Ishikawa (cell line): ENCODE results near the gene GNG2.

ENCODE experiments used
- CEBPB ChIP-seq: IDR thresholded peaks from 2 replicates; pipeline ENCODE4 v1.6.1; 2012
- CREB1 ChIP-seq: IDR thresholded peaks from 2 replicates; pipeline ENCODE4 v1.6.1; 2012; ENCODE audit warnings: low read depth
- EGR1 ChIP-seq: IDR thresholded peaks from 2 replicates; pipeline ENCODE4 v1.6.1; 2012
- EP300 ChIP-seq: IDR thresholded peaks from 2 replicates; pipeline ENCODE4 v1.6.1; 2012; ENCODE audit warnings: borderline replicate concordance
- FOXM1 ChIP-seq: IDR thresholded peaks from 2 replicates; pipeline ENCODE4 v1.6.1; 2012; ENCODE audit warnings: low read depth, borderline replicate concordance
- NFIC ChIP-seq: IDR thresholded peaks from 2 replicates; pipeline ENCODE4 v1.6.1; 2012
- RAD21 ChIP-seq: IDR thresholded peaks from 2 replicates; pipeline ENCODE4 v1.6.1; 2012; ENCODE audit warnings: low read depth
- TAF1 ChIP-seq: IDR thresholded peaks from 2 replicates; pipeline ENCODE4 v1.6.1; 2012; ENCODE audit warnings: low read depth, mild to moderate bottlenecking
- TCF12 ChIP-seq: IDR thresholded peaks from 2 replicates; pipeline ENCODE4 v1.6.1; 2012; ENCODE audit warnings: low read depth
- TEAD4 ChIP-seq: IDR thresholded peaks from 2 replicates; pipeline ENCODE4 v1.6.1; 2012
- YY1 ChIP-seq: IDR thresholded peaks from 2 replicates; pipeline ENCODE4 v1.6.1; 2012; ENCODE audit warnings: low read depth
- ZBTB7A ChIP-seq: IDR thresholded peaks from 2 replicates; pipeline ENCODE4 v1.6.1; 2012; ENCODE audit warnings: low read depth
- TF ChIP-seq, protein P1 (sequence below): IDR thresholded peaks from 2 replicates; pipeline ENCODE4 v1.6.1; 2012
- TF ChIP-seq, protein P2 (sequence below): IDR thresholded peaks from 2 replicates; pipeline ENCODE4 v1.6.1; 2012
- TF ChIP-seq, protein P3 (sequence below): IDR thresholded peaks from 2 replicates; pipeline ENCODE4 v1.6.1; 2012; ENCODE audit warnings: low read depth, mild to moderate bottlenecking

GNG2 gene

DNA sequence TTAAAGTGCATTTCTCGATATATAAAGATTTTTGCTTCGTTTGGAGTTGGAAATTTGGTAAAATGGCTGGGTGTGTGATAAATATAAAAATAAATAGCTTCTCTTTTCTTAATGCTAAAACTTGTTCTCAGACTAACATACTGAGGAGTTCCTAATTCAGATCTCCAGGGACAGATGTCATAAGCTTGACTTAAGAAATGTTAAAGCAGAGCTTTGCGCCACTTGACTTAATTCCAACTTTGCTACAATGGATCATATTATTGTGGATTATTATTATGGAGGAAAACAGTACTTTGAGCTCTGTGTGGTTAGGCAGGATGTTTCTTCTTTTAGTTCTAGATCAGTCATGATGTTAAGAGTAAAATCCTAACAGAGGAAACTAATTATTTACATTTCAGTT lies 33.8 kb downstream of the GNG2 start:
- TF ChIP-seq TCF12 (no peak), TAF1 (no peak), CEBPB (no peak), NFIC (no peak)
- TF ChIP-seq, protein P1, sequence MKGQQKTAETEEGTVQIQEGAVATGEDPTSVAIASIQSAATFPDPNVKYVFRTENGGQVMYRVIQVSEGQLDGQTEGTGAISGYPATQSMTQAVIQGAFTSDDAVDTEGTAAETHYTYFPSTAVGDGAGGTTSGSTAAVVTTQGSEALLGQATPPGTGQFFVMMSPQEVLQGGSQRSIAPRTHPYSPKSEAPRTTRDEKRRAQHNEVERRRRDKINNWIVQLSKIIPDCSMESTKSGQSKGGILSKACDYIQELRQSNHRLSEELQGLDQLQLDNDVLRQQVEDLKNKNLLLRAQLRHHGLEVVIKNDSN, result no peak

DNA sequence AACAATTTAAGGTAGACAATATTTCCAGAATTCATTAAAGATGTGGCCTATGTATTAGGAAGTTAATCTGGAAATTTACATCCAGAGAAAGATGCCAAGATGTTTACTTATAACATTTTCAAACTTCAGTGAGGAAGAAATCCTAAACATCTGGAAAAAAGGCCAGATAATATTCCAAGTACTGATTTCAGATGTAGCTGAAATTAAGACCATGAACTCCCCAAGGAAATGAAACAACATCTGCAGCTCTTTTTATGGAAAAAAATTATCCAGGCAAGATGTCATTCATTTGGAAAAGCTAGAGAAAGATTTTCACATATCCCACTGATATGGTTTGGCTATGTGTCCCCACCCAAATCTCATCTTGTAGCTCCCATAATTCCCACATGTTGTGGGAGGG lies 35.0 kb downstream of the GNG2 start:
- TF ChIP-seq TCF12 (no peak), CEBPB (no peak), NFIC (no peak), YY1 (no peak), TEAD4 (no peak), CREB1 (no peak), ZBTB7A (no peak)
- TF ChIP-seq, protein P1, result no peak

DNA sequence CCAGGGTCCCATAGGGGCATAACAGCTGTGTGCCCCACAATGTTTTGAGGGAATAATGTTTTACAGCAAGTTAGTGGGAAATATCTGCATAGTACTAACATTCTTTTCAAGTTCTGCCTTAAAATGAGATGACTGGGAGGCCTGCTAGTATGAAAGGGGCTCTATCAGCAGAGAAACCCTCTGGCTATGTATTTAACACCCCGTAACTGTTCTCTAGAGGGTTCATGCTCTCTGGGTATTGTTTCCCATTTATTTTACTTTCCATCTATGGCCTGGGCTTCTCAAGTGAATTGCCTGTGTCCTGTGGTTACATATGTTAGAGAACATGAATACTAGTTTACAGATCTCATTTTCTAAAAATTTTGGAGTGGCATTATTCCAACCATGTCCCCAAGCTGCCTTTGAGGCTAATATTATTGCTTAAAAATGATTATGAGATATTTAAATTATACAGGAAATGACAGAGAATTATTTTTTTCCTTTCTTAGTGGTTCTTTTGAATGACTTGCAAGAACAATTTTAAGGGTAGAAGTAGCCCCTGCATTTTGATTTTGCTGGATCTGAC lies 37.5 kb downstream of the GNG2 start:
- TF ChIP-seq YY1 (no peak), ZBTB7A (no peak), NFIC (no peak), CEBPB (no peak), CREB1 (no peak), EP300 (no peak), RAD21 (no peak), TCF12 (no peak), FOXM1 (no peak), TAF1 (no peak), TEAD4 (no peak), EGR1 (no peak)
- TF ChIP-seq, protein P2, sequence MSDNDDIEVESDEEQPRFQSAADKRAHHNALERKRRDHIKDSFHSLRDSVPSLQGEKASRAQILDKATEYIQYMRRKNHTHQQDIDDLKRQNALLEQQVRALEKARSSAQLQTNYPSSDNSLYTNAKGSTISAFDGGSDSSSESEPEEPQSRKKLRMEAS, result no peak
- TF ChIP-seq, protein P3, sequence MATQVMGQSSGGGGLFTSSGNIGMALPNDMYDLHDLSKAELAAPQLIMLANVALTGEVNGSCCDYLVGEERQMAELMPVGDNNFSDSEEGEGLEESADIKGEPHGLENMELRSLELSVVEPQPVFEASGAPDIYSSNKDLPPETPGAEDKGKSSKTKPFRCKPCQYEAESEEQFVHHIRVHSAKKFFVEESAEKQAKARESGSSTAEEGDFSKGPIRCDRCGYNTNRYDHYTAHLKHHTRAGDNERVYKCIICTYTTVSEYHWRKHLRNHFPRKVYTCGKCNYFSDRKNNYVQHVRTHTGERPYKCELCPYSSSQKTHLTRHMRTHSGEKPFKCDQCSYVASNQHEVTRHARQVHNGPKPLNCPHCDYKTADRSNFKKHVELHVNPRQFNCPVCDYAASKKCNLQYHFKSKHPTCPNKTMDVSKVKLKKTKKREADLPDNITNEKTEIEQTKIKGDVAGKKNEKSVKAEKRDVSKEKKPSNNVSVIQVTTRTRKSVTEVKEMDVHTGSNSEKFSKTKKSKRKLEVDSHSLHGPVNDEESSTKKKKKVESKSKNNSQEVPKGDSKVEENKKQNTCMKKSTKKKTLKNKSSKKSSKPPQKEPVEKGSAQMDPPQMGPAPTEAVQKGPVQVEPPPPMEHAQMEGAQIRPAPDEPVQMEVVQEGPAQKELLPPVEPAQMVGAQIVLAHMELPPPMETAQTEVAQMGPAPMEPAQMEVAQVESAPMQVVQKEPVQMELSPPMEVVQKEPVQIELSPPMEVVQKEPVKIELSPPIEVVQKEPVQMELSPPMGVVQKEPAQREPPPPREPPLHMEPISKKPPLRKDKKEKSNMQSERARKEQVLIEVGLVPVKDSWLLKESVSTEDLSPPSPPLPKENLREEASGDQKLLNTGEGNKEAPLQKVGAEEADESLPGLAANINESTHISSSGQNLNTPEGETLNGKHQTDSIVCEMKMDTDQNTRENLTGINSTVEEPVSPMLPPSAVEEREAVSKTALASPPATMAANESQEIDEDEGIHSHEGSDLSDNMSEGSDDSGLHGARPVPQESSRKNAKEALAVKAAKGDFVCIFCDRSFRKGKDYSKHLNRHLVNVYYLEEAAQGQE, result no peak
- TF ChIP-seq, protein P1, result no peak

DNA sequence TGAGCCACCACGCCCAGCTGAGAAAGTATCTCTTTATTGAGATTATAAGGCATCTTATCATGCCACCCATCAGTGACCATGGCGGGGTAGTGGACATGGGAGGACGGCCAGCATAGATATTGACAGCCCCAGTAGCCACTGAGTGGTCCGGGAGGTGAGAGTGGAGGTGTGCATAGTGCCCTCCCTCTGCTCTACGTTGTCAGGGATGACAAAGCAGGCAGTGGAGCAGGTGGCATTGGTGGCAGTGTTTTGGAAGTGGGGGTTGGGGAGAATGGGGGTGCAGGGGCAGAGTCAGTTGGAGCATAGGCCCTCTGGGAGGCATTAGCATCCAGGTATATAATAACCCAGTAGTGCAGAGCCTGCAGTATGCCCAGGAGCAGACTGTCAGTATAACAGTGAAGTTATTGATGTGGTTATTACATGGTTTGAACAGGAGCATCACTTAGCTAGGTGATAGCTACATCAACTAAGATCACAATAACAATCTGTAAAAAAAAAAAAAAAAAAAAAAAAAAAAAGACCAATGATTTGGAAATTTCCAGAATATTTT lies 41.1 kb downstream of the GNG2 start:
- no peak for TF ChIP-seq CREB1
- TF ChIP-seq, protein P2, result no peak
- TF ChIP-seq FOXM1, result no peak
- TF ChIP-seq EGR1, result no peak
- TF ChIP-seq, protein P3, result no peak

DNA sequence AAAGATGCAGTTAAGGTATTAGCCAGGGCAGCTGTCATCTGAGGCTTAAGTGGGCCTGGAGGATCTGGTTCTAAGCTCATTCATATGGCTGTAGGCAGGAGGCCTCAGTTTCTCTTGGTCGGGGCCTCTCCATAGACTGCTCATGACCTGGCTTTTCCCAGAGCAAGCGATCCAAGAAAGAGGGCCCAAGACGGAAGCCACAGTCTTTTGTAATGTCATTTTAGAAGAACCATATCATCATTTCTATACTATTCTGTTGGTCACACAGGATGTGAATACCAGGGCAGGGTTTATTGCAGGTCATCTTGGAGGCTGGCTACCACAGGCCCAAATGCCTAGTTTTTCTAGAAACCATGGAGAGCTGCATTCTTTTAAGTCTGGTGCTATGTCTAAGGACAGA lies 47.7 kb downstream of the GNG2 start:
- no peak for TF ChIP-seq FOXM1
- TF ChIP-seq ZBTB7A, result no peak
- no peak for TF ChIP-seq CREB1
- no peak for TF ChIP-seq TEAD4
- TF ChIP-seq EGR1, result no peak
- TF ChIP-seq EP300, result no peak
- no peak for TF ChIP-seq RAD21
- TF ChIP-seq, protein P2, result no peak
- TF ChIP-seq NFIC, result no peak

DNA sequence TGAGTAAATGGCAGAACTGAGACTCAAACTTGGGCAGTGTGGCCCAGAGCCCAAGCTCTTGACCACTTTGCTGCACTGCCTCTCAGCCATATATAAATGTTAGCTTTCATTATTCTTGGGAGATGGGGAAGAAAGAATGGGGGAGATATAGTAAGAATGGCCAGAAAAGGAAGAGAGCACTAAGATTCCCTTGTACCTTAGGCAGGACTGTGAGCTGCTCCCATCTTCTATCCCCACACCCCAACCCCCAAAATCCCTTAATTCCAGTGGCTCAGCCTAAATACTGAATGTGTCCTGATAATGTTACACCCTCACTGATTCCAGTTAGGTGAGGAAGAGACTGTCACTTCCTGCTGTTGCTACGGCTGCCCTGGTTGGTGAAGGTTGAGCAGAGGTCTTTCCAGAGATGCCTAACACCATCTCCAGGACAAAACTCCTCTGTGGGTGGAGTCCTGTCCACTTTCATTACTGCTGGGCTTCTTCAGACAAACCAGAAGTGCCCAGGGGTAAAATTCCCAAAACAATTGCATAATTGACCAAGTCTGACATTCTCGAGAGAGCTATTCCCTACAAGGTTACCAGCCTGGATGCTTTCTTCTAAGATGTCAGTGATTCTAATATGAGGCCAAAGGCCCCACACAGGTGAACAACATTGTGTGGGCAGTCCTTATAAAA lies 51.8 kb downstream of the GNG2 start:
- TF ChIP-seq CREB1 (no peak), YY1 (no peak), CEBPB (no peak), FOXM1 (no peak), ZBTB7A (no peak), NFIC (no peak), TCF12 (no peak), TAF1 (no peak), RAD21 (no peak), EGR1 (no peak), TEAD4 (no peak), EP300 (no peak)
- TF ChIP-seq, protein P1, result no peak
- TF ChIP-seq, protein P2, result no peak
- TF ChIP-seq, protein P3, result no peak
